GM13976 (cell line): ENCODE data around the gene PIP4K2A.
"Not testable (repeated sequence)": the region's sequence is repeated elsewhere in the genome, so short reads cannot be mapped to it uniquely, and the experiment has no call there.

Experiments used
- DNase-seq: peaks from one replicate; pipeline ENCODE4 v3.0.0; 2012; ENCODE audit warnings: low spot score
- in situ Hi-C: fragments of 300-500 bp; cut with MboI; formaldehyde crosslinking; loops from one replicate; pipeline ENCODE4 v1.12.0; 2022; ENCODE audit warnings: low sequenced_read_pairs, mixed read lengths, inconsistent platforms; ENCODE audit not compliant: unreplicated experiment
- TF ChIP-seq, protein P1 (sequence below): IDR thresholded peaks from 2 replicates; pipeline ENCODE4 v1.5.1; 2012; ENCODE audit warnings: borderline replicate concordance, mild to moderate bottlenecking; ENCODE audit not compliant: insufficient read depth; ENCODE audit errors: extremely low read depth, missing control alignments, control extremely low read depth

PIP4K2A gene

DNA sequence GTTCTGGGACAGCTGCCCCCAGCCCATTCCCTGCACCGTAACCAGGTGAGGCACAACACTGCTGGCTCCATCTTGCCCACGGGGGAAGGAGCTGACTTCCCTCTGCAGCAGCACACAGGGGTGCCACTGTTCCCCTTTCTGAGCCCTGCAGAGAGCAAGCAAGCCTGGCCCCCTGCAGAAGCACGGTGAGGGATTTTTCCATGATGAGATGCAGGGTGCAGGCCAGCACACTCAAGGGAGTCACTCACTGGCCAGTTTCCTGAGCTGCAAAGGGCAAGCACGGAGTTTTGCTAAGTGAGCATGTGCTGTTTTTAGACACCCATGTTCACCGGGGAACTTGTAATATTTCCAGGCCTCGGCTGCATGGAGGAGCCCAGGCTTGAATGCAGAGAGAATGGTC is 176.6 kb downstream of the PIP4K2A start:
- TF ChIP-seq, protein P1, sequence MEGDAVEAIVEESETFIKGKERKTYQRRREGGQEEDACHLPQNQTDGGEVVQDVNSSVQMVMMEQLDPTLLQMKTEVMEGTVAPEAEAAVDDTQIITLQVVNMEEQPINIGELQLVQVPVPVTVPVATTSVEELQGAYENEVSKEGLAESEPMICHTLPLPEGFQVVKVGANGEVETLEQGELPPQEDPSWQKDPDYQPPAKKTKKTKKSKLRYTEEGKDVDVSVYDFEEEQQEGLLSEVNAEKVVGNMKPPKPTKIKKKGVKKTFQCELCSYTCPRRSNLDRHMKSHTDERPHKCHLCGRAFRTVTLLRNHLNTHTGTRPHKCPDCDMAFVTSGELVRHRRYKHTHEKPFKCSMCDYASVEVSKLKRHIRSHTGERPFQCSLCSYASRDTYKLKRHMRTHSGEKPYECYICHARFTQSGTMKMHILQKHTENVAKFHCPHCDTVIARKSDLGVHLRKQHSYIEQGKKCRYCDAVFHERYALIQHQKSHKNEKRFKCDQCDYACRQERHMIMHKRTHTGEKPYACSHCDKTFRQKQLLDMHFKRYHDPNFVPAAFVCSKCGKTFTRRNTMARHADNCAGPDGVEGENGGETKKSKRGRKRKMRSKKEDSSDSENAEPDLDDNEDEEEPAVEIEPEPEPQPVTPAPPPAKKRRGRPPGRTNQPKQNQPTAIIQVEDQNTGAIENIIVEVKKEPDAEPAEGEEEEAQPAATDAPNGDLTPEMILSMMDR, result no peak
- in situ Hi-C loops, result no loop called here
- DNase-seq, result no peak

DNA sequence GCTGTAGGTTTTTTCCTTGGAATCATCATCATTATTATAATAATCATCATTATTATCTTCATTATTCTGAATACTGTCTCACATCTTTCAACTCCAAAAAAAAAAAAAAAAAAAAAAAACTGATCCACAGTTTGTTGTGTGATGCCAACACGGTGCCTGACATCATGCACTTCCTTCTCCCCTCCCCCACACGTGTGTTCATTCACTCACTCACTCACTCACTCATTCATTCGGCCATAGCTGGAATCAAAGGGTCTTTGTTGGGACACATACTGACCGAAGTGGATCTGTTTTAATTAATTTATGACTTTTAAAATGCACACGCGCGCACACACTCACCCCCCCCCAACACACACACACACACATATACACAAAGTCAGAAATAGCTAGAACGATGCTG is 177.8 kb downstream of the PIP4K2A start:
- in situ Hi-C loops, result no loop called here
- DNase-seq, result no peak
- TF ChIP-seq, protein P1, result no peak

DNA sequence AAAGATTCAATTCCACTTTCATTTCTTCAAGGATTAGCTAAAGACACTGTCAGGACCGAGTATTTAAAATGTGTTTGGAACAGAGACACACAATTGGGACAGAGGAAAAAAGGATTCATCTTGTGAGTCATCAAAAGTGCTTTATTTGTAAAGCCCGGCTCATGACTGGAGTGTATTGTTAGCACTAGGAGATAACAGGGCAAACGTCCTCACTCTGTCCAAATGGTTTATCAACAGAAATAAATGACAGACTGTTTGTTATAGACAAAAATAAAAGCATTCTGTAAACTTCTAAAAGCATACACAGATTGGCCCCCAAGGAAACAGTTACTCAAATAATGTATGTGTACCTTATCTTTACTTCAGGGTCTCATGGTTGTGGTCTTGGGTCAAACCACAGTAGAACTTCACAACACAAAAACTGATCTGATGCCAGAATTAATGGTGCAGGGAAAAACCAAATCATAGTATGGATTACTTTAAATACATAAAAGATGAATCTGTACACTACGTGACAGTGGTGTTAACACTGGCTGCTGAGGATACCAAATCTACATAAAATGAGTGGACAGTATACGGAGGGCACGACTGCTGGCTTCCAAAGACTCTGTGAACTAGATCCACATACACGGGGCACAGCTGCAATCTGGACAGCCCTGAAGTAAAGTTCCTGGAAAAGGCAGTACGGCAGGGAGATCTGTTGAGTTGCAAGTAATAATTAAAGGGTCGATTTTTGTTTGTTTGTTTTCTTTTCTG is 179.4 kb downstream of the PIP4K2A start:
- TF ChIP-seq, protein P1, result no peak
- DNase-seq, result no peak
- in situ Hi-C loops, result no loop called here

DNA sequence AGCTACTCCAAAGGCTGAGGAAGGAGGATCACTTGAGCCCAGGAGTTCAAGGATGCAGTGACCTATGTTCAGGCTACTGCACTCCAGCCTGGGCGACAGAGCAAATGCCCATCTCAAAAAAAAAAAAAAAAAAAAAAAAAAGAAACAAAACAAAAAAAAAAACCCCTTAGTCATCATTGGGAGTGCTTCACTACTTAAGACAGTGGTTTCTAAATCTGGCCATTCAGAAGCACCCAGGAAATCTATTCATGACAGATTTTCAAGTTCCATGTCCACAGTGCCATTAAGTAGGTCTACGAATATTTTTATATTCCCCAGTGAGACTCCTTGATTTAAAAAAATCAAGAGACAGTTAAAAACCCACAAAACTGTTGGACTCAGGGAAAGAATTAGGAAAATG is 182.9 kb downstream of the PIP4K2A start:
- TF ChIP-seq, protein P1, result no peak

DNA sequence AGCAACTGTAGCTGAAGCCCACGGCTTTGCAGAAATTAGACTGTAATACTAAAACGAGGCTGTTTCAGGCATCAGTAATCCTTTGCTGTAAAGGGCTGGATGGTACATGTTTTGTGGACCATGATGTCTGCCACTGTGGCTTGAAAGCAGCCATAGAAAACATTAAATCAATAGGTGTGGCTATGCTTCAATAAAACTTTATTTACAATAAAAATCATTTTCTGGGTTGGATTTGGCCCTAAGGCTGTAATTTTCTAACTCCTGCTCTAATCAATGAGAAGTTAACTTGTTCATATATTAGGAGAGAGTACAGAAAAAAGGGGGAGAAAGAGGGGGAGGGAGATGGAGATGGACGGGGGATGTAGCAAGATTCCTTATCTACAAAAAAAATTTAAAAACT is 183.4 kb downstream of the PIP4K2A start:
- TF ChIP-seq, protein P1, result no peak
- DNase-seq, result no peak
- in situ Hi-C loops, result no loop called here

More for the DNA sequence above, 182.9 kb downstream of the PIP4K2A start:
- no peak for DNase-seq
- in situ Hi-C loops, result no loop called here

DNA sequence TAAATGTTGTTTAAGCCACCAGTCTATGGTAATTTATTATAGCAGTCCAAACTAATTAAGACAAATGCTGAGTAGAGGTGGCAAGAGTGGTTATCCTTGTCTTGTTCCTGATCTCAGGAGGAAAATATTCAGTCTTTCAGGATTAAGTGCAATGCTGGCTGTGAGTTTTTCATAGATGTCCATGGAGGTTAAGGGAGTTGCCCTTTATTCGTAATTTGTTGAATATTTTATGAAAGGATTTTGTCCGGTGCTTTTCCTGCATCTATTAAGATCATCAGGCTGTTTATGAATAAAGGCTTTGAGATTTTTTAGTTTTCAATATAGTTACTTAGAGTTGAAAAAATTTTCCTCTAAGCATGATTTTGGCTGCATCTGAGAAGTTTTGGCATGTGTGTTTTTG is 186.9 kb downstream of the PIP4K2A start:
- no peak for DNase-seq
- in situ Hi-C loops, result no loop called here
- TF ChIP-seq, protein P1, result no peak

DNA sequence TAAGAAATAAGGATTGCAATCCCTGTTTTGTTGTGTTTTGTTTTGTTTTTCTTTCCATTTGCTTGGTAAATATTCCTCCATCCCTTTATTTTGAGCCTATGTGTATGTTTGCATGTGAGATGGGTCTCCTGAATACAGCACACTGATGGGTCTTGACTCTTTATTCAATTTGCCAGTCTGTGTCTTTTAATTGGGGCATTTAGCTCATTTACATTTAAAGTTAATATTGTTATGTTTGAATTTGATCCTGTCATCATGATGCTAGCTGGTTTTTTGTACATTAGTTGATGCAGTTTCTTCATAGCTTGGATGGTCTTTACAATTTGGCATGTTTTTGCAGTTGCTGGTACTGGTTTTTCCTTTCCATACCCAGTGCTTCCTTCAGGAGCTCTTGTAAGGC is 190.0 kb downstream of the PIP4K2A start:
- DNase-seq, in situ Hi-C loops: not testable (repeated sequence)

DNA sequence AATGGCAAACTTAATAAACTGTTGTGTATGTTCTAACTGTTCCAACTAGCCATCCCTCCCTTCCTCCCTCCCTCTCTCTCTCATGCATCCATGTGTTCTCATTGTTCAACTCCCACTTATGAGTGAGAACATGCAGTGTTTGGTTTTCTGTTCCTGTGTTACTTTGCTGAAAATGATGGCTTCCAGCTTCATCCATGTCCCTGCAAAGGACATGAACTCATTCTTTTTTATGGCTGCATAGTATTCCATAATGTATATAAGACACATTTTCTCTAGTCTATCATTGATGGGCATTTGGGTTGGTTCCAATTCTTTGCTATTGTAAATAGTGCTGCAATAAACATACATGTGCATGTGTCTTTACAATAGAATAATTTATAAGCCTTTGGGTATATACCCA is 193.7 kb downstream of the PIP4K2A start:
- in situ Hi-C loops, DNase-seq: not testable (repeated sequence)
